BJ (cell line): ENCODE data around the gene SLC38A8. TPM values are rescaled to one million over a fixed set of nuclear protein-coding genes. Genes with fewer than 3 reads are reported as not detected.

ENCODE experiments used
- CTCF ChIA-PET: fragments of 350-600 bp; formaldehyde crosslinking; extraction: SDS; loops from one replicate; lab custom pipeline; 2021; ENCODE audit warnings: antibody characterized with exemption, inconsistent platforms; lab: Yijun Ruan, JAX
- POLR2A ChIA-PET: fragments of 300-600 bp; sonication (Branson Sonifier 250); formaldehyde crosslinking; extraction: SDS; loops from one replicate; lab custom pipeline; 2021; ENCODE audit warnings: antibody characterized with exemption; lab: Charles Lee
- DNase-seq: peaks from one replicate; pipeline ENCODE4 v3.0.0-alpha.2; 2011; ENCODE audit warnings: low read depth
- H3K27me3 ChIP-seq: 2 replicates; pipeline ENCODE4 v1.6.0; 2011; ENCODE audit warnings: low read length; ENCODE audit not compliant: control insufficient read depth, insufficient read depth
- H3K36me3 ChIP-seq: 2 replicates; pipeline ENCODE4 v1.5.1; 2011; ENCODE audit warnings: low read length; ENCODE audit not compliant: control insufficient read depth, insufficient read depth
- H3K4me3 ChIP-seq: 2 replicates; pipeline ENCODE4 v1.5.1; 2011; ENCODE audit warnings: low read depth, mild to moderate bottlenecking, control low read depth, low read length
- polyA plus RNA-seq: library from polyadenylated mRNA; depleted of rRNA; stranded (reverse); fragments of >200 nt; gene quantifications from 2 replicates; pipeline ENCODE4 v1.2.3, GENCODE V29; 2011; rRNA removed
- small RNA-seq: library from RNA; depleted of rRNA; stranded (forward); fragments of <200 nt; gene quantifications from one replicate; pipeline ENCODE3, GENCODE V24; 2012; ENCODE audit warnings: low replicate concordance, low read depth; ENCODE audit not compliant: insufficient read length
- TF ChIP-seq, protein P1 (sequence below): IDR thresholded peaks from 2 replicates; pipeline ENCODE4 v1.5.1; 2011; ENCODE audit warnings: low read depth, mild to moderate bottlenecking, control low read depth, inconsistent platforms, low read length, moderate library complexity; ENCODE audit not compliant: insufficient read depth

The SLC38A8 gene
- polyA plus RNA-seq, 1 experiment, result not detected

DNA sequence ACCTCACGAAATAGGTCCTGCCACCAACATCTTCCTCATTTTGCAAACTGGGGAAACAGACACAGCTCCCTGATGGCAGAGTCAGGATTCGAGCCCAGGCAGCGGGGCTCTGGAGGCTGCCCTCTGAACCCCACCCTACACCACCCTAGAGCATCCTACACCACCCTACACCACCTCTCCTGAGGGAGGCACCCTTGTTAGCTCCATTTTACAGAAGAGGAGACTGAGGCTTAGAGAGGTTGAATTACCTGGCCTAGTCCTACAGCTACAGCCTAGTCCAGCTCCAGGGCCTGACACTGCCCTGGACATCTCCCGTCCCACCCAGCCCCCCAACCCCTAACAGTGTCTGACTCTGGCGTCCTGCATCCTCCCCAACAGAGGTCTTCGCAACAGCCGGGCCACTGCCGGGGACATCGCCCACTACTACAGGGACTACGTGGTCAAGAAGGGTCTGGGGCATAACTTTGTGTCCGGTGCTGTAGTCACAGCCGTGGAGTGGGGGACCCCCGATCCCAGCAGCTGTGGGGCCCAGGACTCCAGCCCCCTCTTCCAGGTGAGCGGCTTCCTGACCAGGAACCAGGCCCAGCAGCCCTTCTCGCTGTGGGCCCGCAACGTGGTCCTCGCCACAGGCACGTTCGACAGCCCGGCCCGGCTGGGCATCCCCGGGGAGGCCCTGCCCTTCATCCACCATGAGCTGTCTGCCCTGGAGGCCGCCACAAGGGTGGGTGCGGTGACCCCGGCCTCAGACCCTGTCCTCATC lies 77.7 kb downstream of the SLC38A8 start:
- ChIA-PET CTCF (interaction anchor here (0.7 to 3.1 kb wide), 6 partner anchors 8 to 102 kb away, joined by 3 to 13 read pairs (median 3); partner anchors contain the start of gene OSGIN1), POLR2A (no interaction called here)
- H3K4me3 ChIP-seq, result no peak overlapping the region
- TF ChIP-seq, protein P1, sequence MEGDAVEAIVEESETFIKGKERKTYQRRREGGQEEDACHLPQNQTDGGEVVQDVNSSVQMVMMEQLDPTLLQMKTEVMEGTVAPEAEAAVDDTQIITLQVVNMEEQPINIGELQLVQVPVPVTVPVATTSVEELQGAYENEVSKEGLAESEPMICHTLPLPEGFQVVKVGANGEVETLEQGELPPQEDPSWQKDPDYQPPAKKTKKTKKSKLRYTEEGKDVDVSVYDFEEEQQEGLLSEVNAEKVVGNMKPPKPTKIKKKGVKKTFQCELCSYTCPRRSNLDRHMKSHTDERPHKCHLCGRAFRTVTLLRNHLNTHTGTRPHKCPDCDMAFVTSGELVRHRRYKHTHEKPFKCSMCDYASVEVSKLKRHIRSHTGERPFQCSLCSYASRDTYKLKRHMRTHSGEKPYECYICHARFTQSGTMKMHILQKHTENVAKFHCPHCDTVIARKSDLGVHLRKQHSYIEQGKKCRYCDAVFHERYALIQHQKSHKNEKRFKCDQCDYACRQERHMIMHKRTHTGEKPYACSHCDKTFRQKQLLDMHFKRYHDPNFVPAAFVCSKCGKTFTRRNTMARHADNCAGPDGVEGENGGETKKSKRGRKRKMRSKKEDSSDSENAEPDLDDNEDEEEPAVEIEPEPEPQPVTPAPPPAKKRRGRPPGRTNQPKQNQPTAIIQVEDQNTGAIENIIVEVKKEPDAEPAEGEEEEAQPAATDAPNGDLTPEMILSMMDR, result no peak
- no peak for DNase-seq
- H3K36me3 ChIP-seq, result peaks cover 7% of the 10 kb centered on the region
- peaks cover 10% of the 10 kb centered on the region for H3K27me3 ChIP-seq

DNA sequence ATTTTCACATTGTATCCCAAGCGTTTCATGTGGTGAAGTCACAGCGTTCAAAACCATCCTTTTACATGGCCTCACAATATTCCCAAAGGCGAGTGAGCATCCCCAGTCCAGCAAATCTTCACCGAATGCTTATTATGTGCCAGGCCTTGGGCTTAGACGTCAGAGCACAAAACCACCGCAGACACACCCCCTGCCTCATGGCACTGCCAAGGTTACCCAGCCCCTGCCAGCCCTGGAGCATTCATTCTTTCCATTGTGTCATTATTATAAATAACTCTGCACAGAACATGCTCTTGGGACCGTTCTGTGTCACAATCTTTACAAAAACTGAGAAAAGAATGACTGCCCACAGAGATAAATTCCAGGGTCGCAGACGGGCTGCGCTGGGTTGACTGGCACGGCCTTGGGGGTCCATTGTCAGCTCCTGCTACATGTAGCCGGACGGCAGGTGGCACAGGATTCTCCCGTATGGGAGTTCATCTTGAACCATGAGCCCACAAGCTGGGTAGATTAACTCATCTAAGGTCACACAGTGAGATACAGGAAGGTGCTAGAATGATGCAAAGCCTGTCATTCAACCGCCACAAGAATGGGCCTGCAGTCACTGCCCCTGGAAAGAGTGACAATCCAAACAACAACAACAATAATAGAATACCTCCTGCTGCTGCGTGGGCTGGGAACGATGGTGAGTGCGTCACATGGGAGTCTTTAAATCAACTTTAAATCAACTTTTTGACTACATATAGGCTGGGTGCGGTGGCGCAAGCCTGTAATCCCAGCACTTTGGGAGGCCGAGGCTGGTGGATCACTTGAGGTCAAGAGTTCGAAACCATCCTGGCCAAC lies 79.1 kb downstream of the SLC38A8 start:
- peaks cover 12% of the 10 kb centered on the region for H3K36me3 ChIP-seq
- ChIA-PET CTCF (interaction anchor here (0.7 to 1.8 kb wide), 4 partner anchors 10 to 102 kb away, joined by 3 to 4 read pairs (median 3); partner anchors contain the start of gene OSGIN1), POLR2A (no interaction called here)
- TF ChIP-seq, protein P1, result no peak
- H3K4me3 ChIP-seq, result no peak overlapping the region
- H3K27me3 ChIP-seq, result no peaks in the 10 kb centered on the region
- no peak for DNase-seq

DNA sequence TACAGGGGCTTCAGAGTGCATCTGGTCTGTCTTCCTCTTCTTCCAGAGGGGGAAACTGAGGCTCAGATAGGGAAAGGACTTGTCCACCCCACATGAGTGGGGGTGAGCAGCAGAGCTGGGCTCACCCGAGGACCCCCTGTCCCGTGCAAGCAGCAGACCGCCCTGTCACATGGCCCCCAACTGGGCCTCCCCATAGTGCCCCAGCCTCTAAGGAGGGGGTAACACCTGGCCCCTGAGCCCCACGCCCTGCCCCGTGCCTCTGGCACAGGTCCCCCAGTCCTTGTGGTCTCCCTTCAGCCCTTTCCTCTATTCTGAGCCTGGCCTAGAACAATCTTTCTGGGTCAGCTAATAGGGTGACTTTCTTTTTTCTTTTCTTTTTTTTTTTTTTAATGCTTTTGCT lies 81.0 kb downstream of the SLC38A8 start:
- Histone ChIP-seq H3K27me3 (no peaks in the 10 kb centered on the region), H3K36me3 (peaks cover 13% of the 10 kb centered on the region), H3K4me3 (no peak overlapping the region)
- CTCF ChIA-PET, result interaction anchor here (0.9 to 1.0 kb wide), 2 partner anchors 100 to 104 kb away, joined by 3 to 5 read pairs; no protein-coding TSS in a partner anchor
- no peak for DNase-seq
- TF ChIP-seq, protein P1, result no peak
- POLR2A ChIA-PET, result no interaction called here

DNA sequence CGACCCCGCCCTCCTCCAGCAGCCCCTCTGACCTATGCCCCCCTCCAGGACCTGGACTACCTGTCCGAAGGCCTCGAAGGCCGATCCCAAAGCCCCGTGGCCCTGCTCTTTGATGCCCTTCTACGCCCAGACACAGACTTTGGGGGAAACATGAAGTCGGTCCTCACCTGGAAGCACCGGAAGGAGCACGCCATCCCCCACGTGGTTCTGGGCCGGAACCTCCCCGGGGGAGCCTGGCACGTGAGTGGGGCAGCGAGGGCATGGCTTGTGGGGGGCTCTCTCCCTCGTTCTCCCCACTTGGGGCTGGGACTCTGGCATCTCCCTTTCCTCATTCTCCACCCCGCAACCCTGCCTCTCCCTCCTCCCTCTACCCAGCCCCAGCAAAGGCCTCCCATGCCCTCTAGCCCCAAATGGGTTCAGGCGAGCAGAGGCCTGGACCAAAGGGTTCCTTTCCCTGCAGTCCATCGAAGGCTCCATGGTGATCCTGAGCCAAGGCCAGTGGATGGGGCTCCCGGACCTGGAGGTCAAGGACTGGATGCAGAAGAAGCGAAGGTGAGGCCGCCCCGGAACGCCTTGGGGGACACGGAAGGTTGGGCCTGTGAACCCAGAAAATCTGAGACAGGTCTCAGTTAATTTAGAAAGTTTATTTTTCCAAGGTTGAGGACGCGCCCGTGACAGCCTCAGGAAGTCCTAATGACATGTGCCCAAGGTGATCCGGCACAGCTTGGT lies 81.9 kb downstream of the SLC38A8 start:
- POLR2A ChIA-PET, result no interaction called here
- TF ChIP-seq, protein P1, result no peak
- DNase-seq, result no peak
- CTCF ChIA-PET, result interaction anchor here (0.9 kb wide), 1 partner anchor 105 kb away, joined by 5 read pairs; no protein-coding TSS in a partner anchor
- Histone ChIP-seq H3K36me3 (peaks cover 13% of the 10 kb centered on the region), H3K27me3 (no peaks in the 10 kb centered on the region), H3K4me3 (no peak overlapping the region)

Small RNA genes lying within 50 kb of the gene (small RNA-seq; reads per million reads assigned to genes)
- gene RNA5SP432, result not detected

Other genes with a start within 250 kb of the SLC38A8 start
- 165 and 217 TPM in 2 replicates for gene HSBP1, start 234.8 kb downstream of the SLC38A8 start, polyA plus RNA-seq
- 2.1 and 2.6 TPM in 2 replicates for gene MLYCD, start 143.7 kb downstream of the SLC38A8 start, polyA plus RNA-seq
- gene OSGIN1, start 89.6 kb downstream of the SLC38A8 start, polyA plus RNA-seq, result 2.0 and 5.1 TPM in 2 replicates
- gene NECAB2, start 74.6 kb downstream of the SLC38A8 start, polyA plus RNA-seq, result 0.06 and 0.15 TPM in 2 replicates
- gene MBTPS1, start 74.1 kb upstream of the SLC38A8 start, polyA plus RNA-seq, result 72.6 and 89.7 TPM in 2 replicates
- 12.1 and 15.5 TPM in 2 replicates for gene HSDL1, start 102.4 kb upstream of the SLC38A8 start, polyA plus RNA-seq
- not detected in 2 replicates for gene DNAAF1, start 102.5 kb upstream of the SLC38A8 start, polyA plus RNA-seq
- gene TAF1C, start 144.3 kb upstream of the SLC38A8 start, polyA plus RNA-seq, result 12.8 and 23.4 TPM in 2 replicates
- not detected in 2 replicates for gene ADAD2, start 148.4 kb upstream of the SLC38A8 start, polyA plus RNA-seq
- gene KCNG4, start 197.2 kb upstream of the SLC38A8 start, polyA plus RNA-seq, result not detected in 2 replicates